Stimulated activated CD4-positive, alpha-beta T cell treated with anti-CD3 and anti-CD28 coated beads, Interleukin-4, amount 100 ng/mL, for 4 hours (primary cell): ENCODE data around the gene CFAP97D2.

Experiments
- DNase-seq, 2 experiments: peaks; one replicate each; pipeline ENCODE4 v3.0.0-alpha.2; 2020

The CFAP97D2 gene

GRCh38 chr13:114200399-114200911 lies 21.4 kb downstream of the CFAP97D2 start:
- DNase-seq: no peak

GRCh38 chr13:114202581-114202980 lies 23.5 kb downstream of the CFAP97D2 start:
- DNase-seq: no peak

GRCh38 chr13:114203536-114203935 lies 24.5 kb downstream of the CFAP97D2 start:
- DNase-seq: peak; percentile 17 to 25

- no peak for DNase-seq
Measured at GRCh38 chr13:114204894-114205293, 25.8 kb downstream of the CFAP97D2 start.

- DNase-seq: no peak
Measured at GRCh38 chr13:114208134-114208533, 29.1 kb downstream of the CFAP97D2 start.

GRCh38 chr13:114211446-114212157 lies 32.5 kb downstream of the CFAP97D2 start:
- DNase-seq: no peak

- DNase-seq: no peak
Measured at GRCh38 chr13:114212158-114212495, 33.1 kb downstream of the CFAP97D2 start.

- no peak for DNase-seq
Measured at GRCh38 chr13:114213980-114214379, 34.9 kb downstream of the CFAP97D2 start.

GRCh38 chr13:114219392-114219791 lies 40.3 kb downstream of the CFAP97D2 start:
- no peak for DNase-seq

- no peak for DNase-seq
Measured at GRCh38 chr13:114222461-114222968, 43.5 kb downstream of the CFAP97D2 start.

GRCh38 chr13:114224201-114224600 lies 45.1 kb downstream of the CFAP97D2 start:
- DNase-seq: no peak

- no peak for DNase-seq
Measured at GRCh38 chr13:114225610-114226009, 46.6 kb downstream of the CFAP97D2 start.

- no peak for DNase-seq
Measured at GRCh38 chr13:114226088-114226487, 47.0 kb downstream of the CFAP97D2 start.

- DNase-seq: peak; percentile 79 to 81
Measured at GRCh38 chr13:114226699-114227323, 47.8 kb downstream of the CFAP97D2 start.

GRCh38 chr13:114227528-114227927 lies 48.5 kb downstream of the CFAP97D2 start:
- no peak for DNase-seq

- DNase-seq: no peak
Measured at GRCh38 chr13:114228176-114228575, 49.1 kb downstream of the CFAP97D2 start.

- no peak for DNase-seq
Measured at GRCh38 chr13:114229506-114229905, 50.4 kb downstream of the CFAP97D2 start.

- DNase-seq: no peak
Measured at GRCh38 chr13:114230117-114230516, 51.1 kb downstream of the CFAP97D2 start.

GRCh38 chr13:114230575-114230974 lies 51.5 kb downstream of the CFAP97D2 start:
- no peak for DNase-seq

GRCh38 chr13:114231886-114232285 lies 52.8 kb downstream of the CFAP97D2 start:
- no peak for DNase-seq

GRCh38 chr13:114234266-114234644 lies 55.2 kb downstream of the CFAP97D2 start:
- no peak for DNase-seq

- DNase-seq: peak; percentile 85 to 92
Measured at GRCh38 chr13:114234645-114235421, 55.8 kb downstream of the CFAP97D2 start, which contains the start of gene CDC16. Gene CDC16, plus strand, starts transcription at chr13:114234897. Its CDS starts 188 bp downstream, at chr13:114235085.

GRCh38 chr13:114235697-114236096 lies 56.6 kb downstream of the CFAP97D2 start:
- DNase-seq: no peak
